ENCODE results near the gene UFD1.
A peak's percentile ranks its signal among the peaks of the same experiment; 100 is the strongest.

UFD1 gene

GRCh38 chr22:19438298-19438697 lies 40.7 kb downstream of the UFD1 start:
- TF ChIP-seq YY1 (IDR thresholded peaks at IDR 0.05; ENCODE audit: low read depth) (no peak), TAF1 (IDR thresholded peaks at IDR 0.05; ENCODE audit: low read depth) (no peak), TCF12 (IDR thresholded peaks at IDR 0.05; ENCODE audit: low read depth) (no peak), CREB1 (IDR thresholded peaks at IDR 0.05; ENCODE audit: low read depth) (no peak), RAD21 (IDR thresholded peaks at IDR 0.05; ENCODE audit: low read depth) (no peak)
- TF ChIP-seq, protein P1, sequence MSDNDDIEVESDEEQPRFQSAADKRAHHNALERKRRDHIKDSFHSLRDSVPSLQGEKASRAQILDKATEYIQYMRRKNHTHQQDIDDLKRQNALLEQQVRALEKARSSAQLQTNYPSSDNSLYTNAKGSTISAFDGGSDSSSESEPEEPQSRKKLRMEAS (IDR thresholded peaks at IDR 0.05) = no peak

DNA sequence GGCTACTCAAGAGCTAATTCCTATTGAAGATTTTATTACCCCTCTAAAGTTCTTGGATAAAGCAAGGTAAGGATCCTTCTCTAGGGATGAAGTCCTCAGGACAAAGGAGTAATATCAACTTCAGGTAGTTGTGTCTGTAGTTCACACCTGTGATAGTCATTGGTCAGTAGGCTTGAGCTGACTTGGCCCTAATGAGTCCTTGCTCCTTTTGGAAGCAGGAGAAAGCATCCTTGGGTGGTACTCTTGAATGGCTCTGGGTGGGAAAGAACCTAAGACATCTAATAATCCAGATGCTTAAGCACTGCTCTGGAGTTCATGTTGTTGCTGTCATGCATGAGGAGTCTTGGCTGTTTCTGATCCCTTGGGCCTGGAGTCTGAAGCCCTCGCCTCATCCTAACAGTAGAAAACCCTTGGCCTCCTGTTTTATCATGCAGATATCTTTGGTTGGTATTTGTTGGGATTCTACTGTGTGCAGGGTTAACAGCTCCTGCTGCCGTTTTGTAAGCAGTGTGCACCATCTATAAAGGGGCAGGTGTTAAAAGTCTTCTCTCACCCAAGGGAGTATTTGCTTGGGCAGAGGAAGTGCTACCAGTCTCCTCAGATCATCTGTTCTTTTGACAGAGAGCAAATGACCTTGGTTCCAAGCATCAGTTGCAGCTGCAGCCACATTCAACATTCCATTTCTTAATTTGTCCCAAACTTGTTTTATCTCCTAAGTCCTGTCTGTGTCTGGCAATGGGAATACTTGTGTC lies 44.0 kb downstream of the UFD1 start:
- TF ChIP-seq, protein P2, sequence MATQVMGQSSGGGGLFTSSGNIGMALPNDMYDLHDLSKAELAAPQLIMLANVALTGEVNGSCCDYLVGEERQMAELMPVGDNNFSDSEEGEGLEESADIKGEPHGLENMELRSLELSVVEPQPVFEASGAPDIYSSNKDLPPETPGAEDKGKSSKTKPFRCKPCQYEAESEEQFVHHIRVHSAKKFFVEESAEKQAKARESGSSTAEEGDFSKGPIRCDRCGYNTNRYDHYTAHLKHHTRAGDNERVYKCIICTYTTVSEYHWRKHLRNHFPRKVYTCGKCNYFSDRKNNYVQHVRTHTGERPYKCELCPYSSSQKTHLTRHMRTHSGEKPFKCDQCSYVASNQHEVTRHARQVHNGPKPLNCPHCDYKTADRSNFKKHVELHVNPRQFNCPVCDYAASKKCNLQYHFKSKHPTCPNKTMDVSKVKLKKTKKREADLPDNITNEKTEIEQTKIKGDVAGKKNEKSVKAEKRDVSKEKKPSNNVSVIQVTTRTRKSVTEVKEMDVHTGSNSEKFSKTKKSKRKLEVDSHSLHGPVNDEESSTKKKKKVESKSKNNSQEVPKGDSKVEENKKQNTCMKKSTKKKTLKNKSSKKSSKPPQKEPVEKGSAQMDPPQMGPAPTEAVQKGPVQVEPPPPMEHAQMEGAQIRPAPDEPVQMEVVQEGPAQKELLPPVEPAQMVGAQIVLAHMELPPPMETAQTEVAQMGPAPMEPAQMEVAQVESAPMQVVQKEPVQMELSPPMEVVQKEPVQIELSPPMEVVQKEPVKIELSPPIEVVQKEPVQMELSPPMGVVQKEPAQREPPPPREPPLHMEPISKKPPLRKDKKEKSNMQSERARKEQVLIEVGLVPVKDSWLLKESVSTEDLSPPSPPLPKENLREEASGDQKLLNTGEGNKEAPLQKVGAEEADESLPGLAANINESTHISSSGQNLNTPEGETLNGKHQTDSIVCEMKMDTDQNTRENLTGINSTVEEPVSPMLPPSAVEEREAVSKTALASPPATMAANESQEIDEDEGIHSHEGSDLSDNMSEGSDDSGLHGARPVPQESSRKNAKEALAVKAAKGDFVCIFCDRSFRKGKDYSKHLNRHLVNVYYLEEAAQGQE (IDR thresholded peaks at IDR 0.05; ENCODE audit: low read depth) = no peak
- TF ChIP-seq CREB1 (IDR thresholded peaks at IDR 0.05; ENCODE audit: low read depth) (no peak), RAD21 (IDR thresholded peaks at IDR 0.05; ENCODE audit: low read depth) (no peak), TEAD4 (IDR thresholded peaks at IDR 0.05) (no peak), NFIC (IDR thresholded peaks at IDR 0.05) (no peak), YY1 (IDR thresholded peaks at IDR 0.05; ENCODE audit: low read depth) (no peak), EP300 (IDR thresholded peaks at IDR 0.05; ENCODE audit: borderline replicate concordance) (no peak), FOXM1 (IDR thresholded peaks at IDR 0.05; ENCODE audit: borderline replicate concordance, low read depth) (no peak), CEBPB (IDR thresholded peaks at IDR 0.05) (no peak), TCF12 (IDR thresholded peaks at IDR 0.05; ENCODE audit: low read depth) (no peak), ZBTB7A (IDR thresholded peaks at IDR 0.05; ENCODE audit: low read depth) (no peak), EGR1 (IDR thresholded peaks at IDR 0.05) (no peak), TAF1 (IDR thresholded peaks at IDR 0.05; ENCODE audit: low read depth) (no peak), USF1 (IDR thresholded peaks at IDR 0.05) (no peak)
- TF ChIP-seq, protein P1 (IDR thresholded peaks at IDR 0.05) = no peak

GRCh38 chr22:19434401-19434800 lies 44.6 kb downstream of the UFD1 start:
- no peak for TF ChIP-seq EP300 (IDR thresholded peaks at IDR 0.05; ENCODE audit: borderline replicate concordance)
- no peak for TF ChIP-seq EGR1 (IDR thresholded peaks at IDR 0.05)
- TF ChIP-seq USF1 (IDR thresholded peaks at IDR 0.05) = no peak
- TF ChIP-seq NFIC (IDR thresholded peaks at IDR 0.05) = no peak
- no peak for TF ChIP-seq TCF12 (IDR thresholded peaks at IDR 0.05; ENCODE audit: low read depth)
- TF ChIP-seq YY1 (IDR thresholded peaks at IDR 0.05; ENCODE audit: low read depth) = no peak
- TF ChIP-seq TAF1 (IDR thresholded peaks at IDR 0.05; ENCODE audit: low read depth) = no peak
- TF ChIP-seq ZBTB7A (IDR thresholded peaks at IDR 0.05; ENCODE audit: low read depth) = no peak
- TF ChIP-seq FOXM1 (IDR thresholded peaks at IDR 0.05; ENCODE audit: borderline replicate concordance, low read depth) = no peak
- no peak for TF ChIP-seq RAD21 (IDR thresholded peaks at IDR 0.05; ENCODE audit: low read depth)
- TF ChIP-seq TEAD4 (IDR thresholded peaks at IDR 0.05) = no peak
- no peak for TF ChIP-seq CREB1 (IDR thresholded peaks at IDR 0.05; ENCODE audit: low read depth)
- TF ChIP-seq, protein P1 (IDR thresholded peaks at IDR 0.05) = no peak
- TF ChIP-seq, protein P2 (IDR thresholded peaks at IDR 0.05; ENCODE audit: low read depth) = no peak

DNA sequence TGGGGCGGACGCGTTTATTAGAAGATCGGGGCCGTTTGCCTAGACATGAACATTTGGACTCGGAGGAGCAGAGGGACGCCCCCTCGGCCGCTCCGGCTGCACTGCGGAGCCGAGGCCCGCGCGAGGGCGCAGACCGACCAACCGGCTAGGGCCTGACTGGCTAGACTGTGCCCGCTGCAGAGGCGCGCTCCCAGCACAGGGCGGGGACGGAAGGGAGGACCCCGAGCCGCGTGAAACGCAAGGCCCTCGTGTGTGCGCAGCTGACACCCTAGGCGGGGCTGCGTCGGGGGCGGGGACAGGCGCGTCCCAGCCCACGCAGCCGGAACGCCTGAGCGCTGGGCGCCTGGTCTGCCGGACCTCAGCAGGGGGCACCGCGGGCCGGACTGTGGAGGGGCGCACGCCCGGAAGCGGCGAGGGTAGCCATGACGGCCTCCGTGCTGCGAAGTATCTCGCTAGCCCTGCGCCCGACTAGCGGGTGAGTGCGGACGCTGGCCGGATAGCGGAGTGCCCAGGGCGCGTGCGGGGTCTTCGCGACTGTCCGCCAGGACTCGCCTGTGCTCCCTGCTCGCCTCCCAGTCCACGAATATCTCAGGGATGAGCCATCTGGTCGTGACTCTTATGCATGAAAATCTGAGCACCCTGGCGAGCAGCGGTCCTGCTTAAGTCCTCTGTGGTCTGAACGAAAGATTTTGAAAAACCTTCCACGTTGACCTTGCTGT lies 46.7 kb downstream of the UFD1 start, which contains the start of gene MRPL40:
TSS of gene MRPL40 (plus strand) at position 413 of the 719 bp plus-strand sequence. CDS start at position 423, 10 bp downstream.
- peak; percentile 66 for TF ChIP-seq TCF12 (IDR thresholded peaks at IDR 0.05; ENCODE audit: low read depth)
- 0 out of 2 replicates have a peak, but pooled peaks have one; percentile 12 for TF ChIP-seq CEBPB (IDR thresholded peaks at IDR 0.05)
- TF ChIP-seq, protein P1 (IDR thresholded peaks at IDR 0.05) = peak; percentile 91
- peak; percentile 47; the same call in 1 of the 2 replicates for TF ChIP-seq ZBTB7A (IDR thresholded peaks at IDR 0.05; ENCODE audit: low read depth)
- TF ChIP-seq EP300 (IDR thresholded peaks at IDR 0.05; ENCODE audit: borderline replicate concordance) = no peak
- TF ChIP-seq, protein P2 (IDR thresholded peaks at IDR 0.05; ENCODE audit: low read depth) = no peak
- peak; percentile 75 for TF ChIP-seq USF1 (IDR thresholded peaks at IDR 0.05)
- TF ChIP-seq CREB1 (IDR thresholded peaks at IDR 0.05; ENCODE audit: low read depth) = peak; percentile 50; the same call in 1 of the 2 replicates
- no peak for TF ChIP-seq NFIC (IDR thresholded peaks at IDR 0.05)
- peak; percentile 88 for TF ChIP-seq EGR1 (IDR thresholded peaks at IDR 0.05)
- peak; percentile 24; the same call in 1 of the 2 replicates for TF ChIP-seq TEAD4 (IDR thresholded peaks at IDR 0.05)
- TF ChIP-seq FOXM1 (IDR thresholded peaks at IDR 0.05; ENCODE audit: borderline replicate concordance, low read depth) = no peak
- peak; percentile 11; the same call in 1 of the 2 replicates for TF ChIP-seq RAD21 (IDR thresholded peaks at IDR 0.05; ENCODE audit: low read depth)
- peak; percentile 79 for TF ChIP-seq TAF1 (IDR thresholded peaks at IDR 0.05; ENCODE audit: low read depth)
- peak; percentile 92 for TF ChIP-seq YY1 (IDR thresholded peaks at IDR 0.05; ENCODE audit: low read depth)
